Activated CD4-positive, alpha-beta memory T cell treated with anti-CD3 and anti-CD28 coated beads, Interleukin-2, amount 10 ng/mL, durations not matched to agents 7 days and 5 days (primary cell): ENCODE results near the gene PISD. TPM values are rescaled to one million over a fixed set of nuclear protein-coding genes. Genes with fewer than 3 reads are reported as not detected.

ENCODE experiments used
- CTCF ChIA-PET: fragments of 350-600 bp; sonication (Branson Sonifier 250); formaldehyde crosslinking; loops from one replicate; lab custom pipeline; 2021; ENCODE audit warnings: antibody characterized with exemption, inconsistent platforms; lab: Charles Lee
- POLR2A ChIA-PET: fragments of 350-600 bp; sonication (Branson Sonifier 250); formaldehyde crosslinking; loops from one replicate; lab custom pipeline; 2021; ENCODE audit warnings: antibody characterized with exemption; lab: Charles Lee
- DNase-seq: peaks from one replicate; pipeline ENCODE4 v3.0.0-alpha.2; 2020
- H3K27ac Mint-ChIP-seq: one replicate; pipeline ENCODE4 v1.8.0; 2021; ENCODE audit warnings: mild to moderate bottlenecking, mixed read lengths
- H3K27me3 Mint-ChIP-seq: one replicate; pipeline ENCODE4 v1.8.0; 2021; ENCODE audit warnings: mixed read lengths
- H3K36me3 Mint-ChIP-seq: one replicate; pipeline ENCODE4 v1.8.0; 2021; ENCODE audit warnings: low read depth, mixed read lengths
- H3K4me1 Mint-ChIP-seq: one replicate; pipeline ENCODE4 v1.8.0; 2021; ENCODE audit warnings: mixed read lengths
- H3K4me3 Mint-ChIP-seq: one replicate; pipeline ENCODE4 v1.8.0; 2021; ENCODE audit warnings: mild to moderate bottlenecking, mixed read lengths
- H3K9me3 Mint-ChIP-seq: one replicate; pipeline ENCODE4 v1.8.0; 2021; ENCODE audit warnings: mixed read lengths
- total RNA-seq, 2 experiments: library from RNA; stranded (reverse); gene quantifications; one replicate each; pipeline ENCODE4 v1.2.3, GENCODE V29; 2021

The PISD gene
- total RNA-seq, 2 experiments from 2014 or later, result 19.2 to 19.6 TPM

DNA sequence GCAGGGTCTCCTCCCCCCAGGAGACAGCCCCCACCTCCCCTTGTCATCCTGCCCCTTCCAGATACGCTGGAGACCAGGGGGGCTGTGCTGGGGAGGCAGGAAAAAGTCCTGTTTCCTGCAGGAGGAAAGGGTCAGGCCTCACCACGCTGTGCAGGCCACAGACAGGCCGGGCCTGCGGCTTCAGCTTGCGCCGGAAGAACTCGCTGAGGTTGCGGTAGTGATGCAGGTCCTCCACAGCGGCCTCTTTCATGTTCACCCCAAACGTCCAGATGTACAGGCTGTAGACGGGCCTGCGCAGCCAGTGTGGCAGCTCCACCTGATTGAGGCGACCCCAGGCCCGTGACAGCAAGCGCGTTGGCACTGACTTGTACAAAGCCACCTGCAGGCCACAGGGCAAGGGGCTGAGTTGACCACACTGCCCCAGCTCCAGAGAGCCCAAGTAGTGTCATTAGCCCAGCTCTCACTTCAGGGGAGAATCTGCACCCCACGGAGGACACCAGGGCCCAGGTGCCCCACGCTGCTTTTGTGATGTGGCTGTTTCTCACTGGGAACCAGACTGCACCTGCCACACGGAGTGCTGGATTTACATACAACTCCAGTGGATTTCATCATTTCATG is 40.4 kb downstream of the PISD start:
- H3K4me3 Mint-ChIP-seq, result no peak overlapping the region
- no peak overlapping the region for H3K27ac Mint-ChIP-seq
- H3K4me1 Mint-ChIP-seq, result peaks cover 7% of the 10 kb centered on the region
- H3K9me3 Mint-ChIP-seq, result no peaks in the 10 kb centered on the region
- H3K36me3 Mint-ChIP-seq, result peaks cover 25% of the 10 kb centered on the region
- ChIA-PET CTCF (interaction anchor here (1.3 kb wide), 1 partner anchor 170 kb away, joined by 3 read pairs; no protein-coding TSS in a partner anchor), POLR2A (interaction anchor here (1.2 to 3.1 kb wide), 2 partner anchors 9 to 82 kb away, joined by 3 to 19 read pairs; no protein-coding TSS in a partner anchor)
- no peaks in the 10 kb centered on the region for H3K27me3 Mint-ChIP-seq
- no peak for DNase-seq

DNA sequence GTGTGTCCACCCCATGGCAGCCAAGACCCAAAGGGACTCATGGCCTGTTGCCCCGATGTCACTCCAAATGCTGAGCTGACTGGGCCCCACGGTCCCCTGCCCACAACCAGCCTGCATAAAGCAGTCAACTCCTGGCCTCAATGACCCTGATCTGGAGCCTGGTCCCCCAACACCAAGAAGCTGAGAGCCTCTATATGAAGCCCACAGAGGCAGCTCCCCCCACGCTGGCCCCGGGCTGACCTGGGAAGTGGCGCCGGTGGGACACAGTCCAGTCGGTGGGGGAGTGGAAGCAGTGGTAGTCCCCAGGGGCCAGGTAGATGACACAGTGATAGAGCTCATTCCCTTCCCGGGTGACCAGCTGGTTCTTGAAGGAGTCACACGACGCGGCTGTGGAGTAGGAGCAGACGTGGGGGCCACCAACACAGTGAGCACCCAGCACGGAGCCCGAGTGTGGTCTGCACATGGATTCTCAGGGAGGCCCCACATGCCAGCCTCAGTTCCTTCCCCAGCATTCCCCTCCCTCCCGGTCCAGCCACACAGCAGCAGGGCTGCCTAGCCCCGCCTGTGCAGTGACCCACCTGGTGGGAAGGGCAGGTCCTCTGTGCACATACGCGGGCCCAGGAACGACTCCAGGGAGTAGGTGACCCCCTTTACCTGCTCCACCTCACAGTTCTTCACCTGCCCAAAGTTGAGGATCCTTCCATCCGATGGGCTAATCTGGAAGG is 41.1 kb downstream of the PISD start:
- CTCF ChIA-PET, result interaction anchor here (1.1 to 1.3 kb wide), 2 partner anchors 9 to 169 kb away, joined by 3 read pairs; no protein-coding TSS in a partner anchor
- no peak for DNase-seq

DNA sequence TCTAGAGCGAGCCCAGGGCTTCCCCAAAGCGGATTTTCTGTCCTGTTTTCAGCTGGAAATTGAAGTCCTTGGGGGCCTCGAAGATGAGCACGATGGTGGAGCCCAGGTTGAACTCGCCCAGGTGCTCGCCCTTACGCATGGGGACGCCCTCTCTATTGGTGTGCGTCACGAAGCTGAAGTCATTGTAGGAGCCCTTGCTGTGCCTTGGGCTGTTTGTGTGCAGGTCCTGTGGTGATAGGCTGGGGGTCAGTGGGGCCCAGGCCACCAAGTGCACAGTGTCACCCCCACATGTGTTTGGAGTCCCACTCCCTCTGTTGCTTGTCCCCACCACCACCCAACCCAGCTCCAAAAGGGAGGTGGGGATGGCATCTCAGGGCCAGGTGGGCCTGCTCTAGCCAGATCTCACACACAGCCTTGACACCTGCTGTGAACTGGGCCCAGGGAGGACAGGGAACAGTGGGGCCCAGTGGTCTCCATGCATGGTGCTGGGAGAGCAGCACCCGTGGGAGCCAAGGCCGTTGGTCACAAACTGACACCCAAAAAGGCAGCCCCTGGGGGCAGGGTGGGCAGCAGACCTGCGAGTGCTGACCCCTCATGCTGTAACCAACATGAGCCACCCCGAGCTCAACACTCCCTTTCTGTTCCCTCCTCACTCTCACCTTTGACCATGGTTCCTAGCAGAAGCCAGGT is 42.3 kb downstream of the PISD start:
- DNase-seq, result no peak
- no peak overlapping the region for H3K4me3 Mint-ChIP-seq
- no peaks in the 10 kb centered on the region for H3K27me3 Mint-ChIP-seq
- peaks cover 27% of the 10 kb centered on the region for H3K36me3 Mint-ChIP-seq
- no peak overlapping the region for H3K27ac Mint-ChIP-seq
- ChIA-PET CTCF (no interaction called here), POLR2A (interaction anchor here (1.3 to 3.1 kb wide), 2 partner anchors 8 to 11 kb away, joined by 4 to 19 read pairs; no protein-coding TSS in a partner anchor)
- no peaks in the 10 kb centered on the region for H3K9me3 Mint-ChIP-seq
- peaks cover 12% of the 10 kb centered on the region for H3K4me1 Mint-ChIP-seq

More for the DNA sequence above, 41.1 kb downstream of the PISD start:
- Mint-ChIP-seq H3K4me3 (no peak overlapping the region), H3K36me3 (peaks cover 25% of the 10 kb centered on the region), H3K27me3 (no peaks in the 10 kb centered on the region), H3K4me1 (peaks cover 6% of the 10 kb centered on the region), H3K27ac (no peak overlapping the region), H3K9me3 (no peaks in the 10 kb centered on the region)
- POLR2A ChIA-PET, result interaction anchor here (1.2 to 3.1 kb wide), 3 partner anchors 9 to 81 kb away, joined by 3 to 19 read pairs (median 4); no protein-coding TSS in a partner anchor

DNA sequence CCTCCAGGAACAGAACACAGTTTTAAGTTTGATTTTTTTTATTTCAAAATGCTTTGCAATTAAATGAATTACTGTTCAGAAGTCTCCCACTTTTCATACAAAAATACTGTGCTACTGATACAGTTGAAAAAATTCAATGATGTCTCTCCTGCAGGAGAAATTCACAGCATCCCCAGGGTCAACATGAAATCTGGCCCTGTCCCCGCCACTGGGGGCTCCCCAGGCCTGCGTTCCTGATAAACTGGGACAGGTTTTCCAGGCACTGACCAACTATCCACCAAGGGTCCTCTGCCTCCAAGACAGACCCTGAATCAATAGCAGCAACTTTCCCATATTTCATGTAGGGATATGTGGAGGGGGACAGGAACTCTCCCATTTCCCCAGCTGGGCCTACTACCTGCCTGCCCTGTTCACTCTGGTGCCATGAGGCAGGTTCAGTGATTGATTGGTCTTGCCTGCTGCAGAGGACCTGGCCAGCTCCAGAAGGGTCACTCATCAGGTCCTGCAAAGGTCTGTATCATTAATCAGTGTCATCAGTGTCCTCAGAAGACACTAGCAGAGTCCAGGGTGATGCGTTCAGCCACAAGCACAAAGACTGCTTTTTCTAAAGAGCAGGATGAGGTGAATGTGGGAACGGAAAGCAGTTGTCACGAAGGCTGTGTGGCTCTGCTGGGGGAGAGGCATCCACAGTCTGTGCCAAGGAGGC is 43.4 kb downstream of the PISD start:
- Mint-ChIP-seq H3K27me3 (no peaks in the 10 kb centered on the region), H3K9me3 (no peaks in the 10 kb centered on the region), H3K4me1 (peaks cover 14% of the 10 kb centered on the region), H3K4me3 (no peak overlapping the region), H3K27ac (no peak overlapping the region), H3K36me3 (peaks cover 32% of the 10 kb centered on the region)
- no peak for DNase-seq
- POLR2A ChIA-PET, result interaction anchor here (1.3 to 1.6 kb wide), 2 partner anchors 11 to 12 kb away, joined by 5 read pairs; no protein-coding TSS in a partner anchor
- CTCF ChIA-PET, result no interaction called here

DNA sequence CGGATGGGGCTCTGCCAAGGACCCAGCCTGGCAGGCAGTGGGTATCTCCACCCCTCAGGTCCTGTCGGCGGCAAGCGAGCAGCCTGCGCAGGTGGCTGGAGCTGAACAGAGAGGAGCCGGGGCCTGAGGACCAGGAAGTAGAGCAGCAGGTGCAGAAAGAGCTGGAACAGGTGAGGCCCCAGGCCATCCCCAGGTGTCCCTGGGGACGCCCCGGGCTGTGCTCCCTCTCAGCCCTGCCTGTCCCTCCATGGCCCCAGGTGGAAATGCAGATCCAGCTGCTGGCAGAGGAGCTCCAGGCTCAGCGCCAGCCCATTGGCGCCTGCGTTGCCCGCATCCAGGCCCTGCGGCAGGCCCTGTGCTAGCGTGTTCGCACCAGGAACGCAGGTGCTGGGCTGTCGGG is 44.0 kb downstream of the PISD start:
- CTCF ChIA-PET, result no interaction called here
- no peak overlapping the region for H3K4me3 Mint-ChIP-seq
- no peaks in the 10 kb centered on the region for H3K27me3 Mint-ChIP-seq
- H3K36me3 Mint-ChIP-seq, result peaks cover 33% of the 10 kb centered on the region
- no peak overlapping the region for H3K27ac Mint-ChIP-seq
- DNase-seq, result no peak
- H3K9me3 Mint-ChIP-seq, result no peaks in the 10 kb centered on the region
- POLR2A ChIA-PET, result interaction anchor here (1.3 to 1.6 kb wide), 2 partner anchors 10 to 13 kb away, joined by 5 read pairs; no protein-coding TSS in a partner anchor
- peaks cover 14% of the 10 kb centered on the region for H3K4me1 Mint-ChIP-seq

DNA sequence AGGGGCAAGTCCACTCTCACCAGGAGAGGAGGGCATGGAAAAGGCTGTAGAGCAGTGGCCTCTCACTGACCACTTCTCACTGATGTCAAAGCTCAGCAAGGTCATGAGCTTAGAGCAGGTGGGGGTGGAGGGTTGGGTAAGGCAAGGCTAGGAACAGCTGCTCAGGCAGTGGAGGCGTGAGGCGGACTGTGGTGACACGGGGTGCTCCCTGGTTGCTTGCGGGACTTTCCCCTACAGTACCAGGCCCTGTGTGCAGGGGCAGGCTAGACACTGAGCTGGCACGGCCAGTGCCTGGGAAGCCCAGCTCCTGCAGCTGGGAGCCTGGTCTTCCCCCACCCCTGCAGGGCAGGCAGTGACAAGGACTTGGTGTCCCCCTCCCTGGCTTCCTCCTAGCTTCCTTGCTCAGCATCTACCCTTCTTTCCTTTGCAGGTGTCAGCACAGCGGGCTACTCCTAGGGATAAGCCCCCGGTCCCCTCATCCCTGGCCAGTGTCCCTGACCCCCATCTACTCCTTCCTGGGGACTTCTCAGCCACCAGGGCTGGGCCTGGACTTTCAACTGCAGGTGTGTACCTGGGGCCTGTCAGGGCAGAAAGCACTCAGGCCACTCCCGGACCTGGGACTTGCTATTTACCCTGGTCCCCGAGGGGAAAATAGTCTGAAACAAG is 45.6 kb downstream of the PISD start:
- Mint-ChIP-seq H3K4me3 (no peak overlapping the region), H3K36me3 (peaks cover 42% of the 10 kb centered on the region), H3K4me1 (peaks cover 14% of the 10 kb centered on the region), H3K27ac (peak overlapping the region; percentile 64), H3K9me3 (no peaks in the 10 kb centered on the region), H3K27me3 (no peaks in the 10 kb centered on the region)
- POLR2A ChIA-PET, result interaction anchor here (1.4 kb wide), 1 partner anchor 8 kb away, joined by 3 read pairs; no protein-coding TSS in a partner anchor
- DNase-seq, result no peak
- CTCF ChIA-PET, result interaction anchor here (0.6 to 0.8 kb wide), 2 partner anchors 14 to 633 kb away, joined by 3 read pairs; no protein-coding TSS in a partner anchor

DNA sequence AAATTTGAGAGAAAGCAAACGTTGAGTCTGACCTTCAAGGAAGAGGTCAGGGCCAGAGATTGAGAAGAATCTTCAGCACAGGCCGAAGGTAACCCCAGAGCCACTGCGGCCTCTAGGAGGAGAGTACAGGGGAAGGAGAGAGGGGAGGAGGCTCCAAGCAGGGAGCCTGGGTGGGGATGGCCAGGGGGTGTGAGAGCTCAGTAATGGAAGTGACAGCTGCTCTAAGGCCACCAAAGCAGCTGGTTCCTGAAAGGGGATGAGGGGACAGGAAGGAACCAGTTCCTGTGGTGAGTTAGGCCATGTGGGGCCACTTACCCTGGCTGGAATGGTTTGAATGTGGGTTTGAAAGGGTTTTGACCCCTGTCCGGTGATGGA is 46.1 kb downstream of the PISD start:
- Mint-ChIP-seq H3K27ac (peak overlapping the region; percentile 64), H3K36me3 (peaks cover 44% of the 10 kb centered on the region), H3K4me3 (no peak overlapping the region), H3K4me1 (peaks cover 14% of the 10 kb centered on the region), H3K9me3 (no peaks in the 10 kb centered on the region), H3K27me3 (no peaks in the 10 kb centered on the region)
- ChIA-PET POLR2A (interaction anchor here (1.4 kb wide), 1 partner anchor 9 kb away, joined by 3 read pairs; no protein-coding TSS in a partner anchor), CTCF (no interaction called here)
- no peak for DNase-seq

DNA sequence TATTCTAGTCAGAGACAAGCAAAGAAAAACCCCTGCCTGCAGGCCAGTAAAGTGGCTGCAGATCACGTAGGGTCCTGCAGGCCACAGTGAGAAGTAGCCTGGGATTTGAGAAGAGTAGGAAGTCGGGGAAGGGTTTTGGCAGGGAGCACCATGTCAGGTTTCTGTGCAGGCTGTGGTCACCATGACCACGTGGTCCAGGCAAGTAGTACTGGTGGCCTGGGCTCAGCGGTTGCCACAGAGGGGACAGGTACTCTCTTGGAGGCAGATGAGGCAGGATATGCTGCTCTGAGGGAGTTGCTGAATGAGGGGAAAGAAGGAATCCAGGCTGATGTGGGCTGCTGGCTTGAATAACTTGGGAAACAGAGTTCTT is 46.5 kb downstream of the PISD start:
- Mint-ChIP-seq H3K4me3 (no peak overlapping the region), H3K9me3 (no peaks in the 10 kb centered on the region), H3K27ac (peak overlapping the region; percentile 64), H3K27me3 (no peaks in the 10 kb centered on the region), H3K36me3 (peaks cover 43% of the 10 kb centered on the region), H3K4me1 (peaks cover 14% of the 10 kb centered on the region)
- DNase-seq, result no peak
- CTCF ChIA-PET, result no interaction called here
- POLR2A ChIA-PET, result interaction anchor here (1.4 kb wide), 1 partner anchor 9 kb away, joined by 3 read pairs; no protein-coding TSS in a partner anchor

DNA sequence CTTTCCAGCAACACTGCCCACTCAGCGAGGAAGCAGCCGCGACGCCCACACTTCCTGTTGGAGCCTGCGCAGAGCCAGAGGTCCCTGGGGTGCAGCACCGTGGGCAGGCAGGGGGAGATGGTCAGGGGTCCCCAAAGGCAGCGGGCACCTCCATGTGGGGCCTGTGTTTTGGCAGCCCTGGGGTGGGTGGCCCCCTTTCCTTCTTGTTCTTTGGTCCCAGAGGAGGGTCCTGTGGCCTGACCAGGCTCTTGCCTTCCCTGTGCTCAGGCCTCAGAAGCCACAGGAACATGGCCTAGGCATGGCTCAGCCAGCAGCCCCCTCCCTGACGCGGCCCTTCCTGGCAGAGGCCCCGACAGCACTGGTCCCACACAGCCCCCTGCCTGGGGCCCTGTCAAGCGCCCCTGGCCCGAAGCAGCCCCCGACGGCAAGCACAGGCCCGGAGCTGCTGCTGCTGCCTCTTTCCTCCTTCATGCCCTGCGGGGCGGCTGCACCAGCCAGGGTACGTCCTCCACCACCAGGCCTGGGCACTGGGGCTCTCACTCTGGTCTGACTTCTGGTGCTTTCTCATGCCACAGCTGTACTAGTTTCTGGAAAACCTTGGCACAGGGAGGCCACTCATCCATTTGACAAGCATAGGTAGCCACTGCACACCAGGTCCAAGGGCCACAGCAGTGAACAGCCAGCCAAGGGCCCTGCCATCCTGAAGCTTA is 47.1 kb downstream of the PISD start:
- Mint-ChIP-seq H3K4me3 (no peak overlapping the region), H3K27me3 (no peaks in the 10 kb centered on the region), H3K27ac (peak overlapping the region; percentile 64), H3K9me3 (no peaks in the 10 kb centered on the region), H3K4me1 (peaks cover 14% of the 10 kb centered on the region), H3K36me3 (peaks cover 43% of the 10 kb centered on the region)
- DNase-seq, result no peak
- ChIA-PET POLR2A (interaction anchor here (1.9 kb wide), 1 partner anchor 12 kb away, joined by 7 read pairs; no protein-coding TSS in a partner anchor), CTCF (no interaction called here)

DNA sequence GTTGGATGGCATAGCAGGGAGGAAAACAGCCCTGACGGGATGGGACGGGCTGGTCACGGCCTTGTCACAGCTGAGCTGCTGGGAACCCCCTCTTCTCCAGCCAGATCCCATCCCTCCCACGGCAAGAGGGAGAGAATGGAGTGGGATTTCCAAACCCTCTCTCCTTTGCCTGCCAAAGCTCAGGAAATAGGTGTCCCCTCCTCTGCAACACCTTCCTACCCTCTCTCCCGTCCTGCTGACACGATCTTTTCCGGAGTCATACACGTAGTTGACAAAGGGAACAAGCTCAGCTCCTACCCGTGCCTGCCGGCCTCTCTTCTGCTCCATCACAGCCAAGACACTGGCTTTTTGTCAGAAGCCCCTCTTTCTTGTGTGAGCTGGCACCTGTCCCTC is 48.1 kb downstream of the PISD start:
- ChIA-PET POLR2A (interaction anchor here (1.5 to 1.9 kb wide), 2 partner anchors 10 to 13 kb away, joined by 7 read pairs; no protein-coding TSS in a partner anchor), CTCF (no interaction called here)
- no peak overlapping the region for H3K27ac Mint-ChIP-seq
- H3K27me3 Mint-ChIP-seq, result no peaks in the 10 kb centered on the region
- H3K36me3 Mint-ChIP-seq, result peaks cover 39% of the 10 kb centered on the region
- DNase-seq, result no peak
- peaks cover 14% of the 10 kb centered on the region for H3K4me1 Mint-ChIP-seq
- no peak overlapping the region for H3K4me3 Mint-ChIP-seq
- no peaks in the 10 kb centered on the region for H3K9me3 Mint-ChIP-seq

DNA sequence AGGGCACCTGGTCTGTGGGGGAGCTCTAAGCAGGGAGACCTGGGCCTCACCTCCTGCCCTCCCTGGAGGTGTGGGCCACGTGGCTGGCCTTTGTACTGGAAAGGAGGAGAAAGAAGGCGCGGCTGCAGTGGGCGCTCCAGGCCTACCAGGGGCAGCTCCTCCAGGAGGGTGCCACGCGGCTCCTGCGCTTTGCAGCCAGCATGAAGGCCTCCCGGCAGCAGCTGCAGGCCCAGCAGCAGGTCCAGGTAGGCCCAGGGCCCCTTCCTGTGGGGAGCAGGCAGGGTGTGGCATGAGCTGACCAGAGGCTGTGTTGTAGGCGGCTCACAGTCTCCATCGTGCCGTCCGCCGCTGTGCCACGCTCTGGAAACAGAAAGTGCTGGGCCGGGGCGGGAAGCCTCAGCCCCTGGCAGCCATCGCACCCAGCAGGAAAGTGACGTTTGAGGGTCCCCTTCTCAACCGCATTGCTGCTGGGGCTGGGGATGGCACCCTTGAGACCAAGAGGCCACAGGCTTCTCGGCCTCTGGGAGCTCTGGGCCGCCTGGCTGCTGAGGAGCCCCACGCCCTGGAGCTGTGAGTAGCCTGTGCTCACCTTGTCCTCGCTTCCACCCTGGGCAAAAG is 48.6 kb downstream of the PISD start:
- ChIA-PET POLR2A (interaction anchor here (1.0 to 1.9 kb wide), 3 partner anchors 9 to 14 kb away, joined by 3 to 7 read pairs (median 7); no protein-coding TSS in a partner anchor), CTCF (no interaction called here)
- no peak overlapping the region for H3K4me3 Mint-ChIP-seq
- H3K27ac Mint-ChIP-seq, result no peak overlapping the region
- DNase-seq, result no peak
- no peaks in the 10 kb centered on the region for H3K9me3 Mint-ChIP-seq
- peaks cover 34% of the 10 kb centered on the region for H3K36me3 Mint-ChIP-seq
- H3K27me3 Mint-ChIP-seq, result no peaks in the 10 kb centered on the region
- peaks cover 14% of the 10 kb centered on the region for H3K4me1 Mint-ChIP-seq
